ENCODE data around the gene GAL3ST3. TPM values are rescaled to one million over a fixed set of nuclear protein-coding genes. Genes with fewer than 3 reads are reported as not detected.
A peak's percentile ranks its signal among the peaks of the same experiment; 100 is the strongest.
"Not testable (repeated sequence)": the region's sequence is repeated elsewhere in the genome, so short reads cannot be mapped to it uniquely, and the experiment has no call there.

GAL3ST3 gene, protein sequence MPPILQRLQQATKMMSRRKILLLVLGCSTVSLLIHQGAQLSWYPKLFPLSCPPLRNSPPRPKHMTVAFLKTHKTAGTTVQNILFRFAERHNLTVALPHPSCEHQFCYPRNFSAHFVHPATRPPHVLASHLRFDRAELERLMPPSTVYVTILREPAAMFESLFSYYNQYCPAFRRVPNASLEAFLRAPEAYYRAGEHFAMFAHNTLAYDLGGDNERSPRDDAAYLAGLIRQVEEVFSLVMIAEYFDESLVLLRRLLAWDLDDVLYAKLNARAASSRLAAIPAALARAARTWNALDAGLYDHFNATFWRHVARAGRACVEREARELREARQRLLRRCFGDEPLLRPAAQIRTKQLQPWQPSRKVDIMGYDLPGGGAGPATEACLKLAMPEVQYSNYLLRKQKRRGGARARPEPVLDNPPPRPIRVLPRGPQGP
- 0.12 TPM in 2 replicates for polyA plus RNA-seq (2013)

DNA sequence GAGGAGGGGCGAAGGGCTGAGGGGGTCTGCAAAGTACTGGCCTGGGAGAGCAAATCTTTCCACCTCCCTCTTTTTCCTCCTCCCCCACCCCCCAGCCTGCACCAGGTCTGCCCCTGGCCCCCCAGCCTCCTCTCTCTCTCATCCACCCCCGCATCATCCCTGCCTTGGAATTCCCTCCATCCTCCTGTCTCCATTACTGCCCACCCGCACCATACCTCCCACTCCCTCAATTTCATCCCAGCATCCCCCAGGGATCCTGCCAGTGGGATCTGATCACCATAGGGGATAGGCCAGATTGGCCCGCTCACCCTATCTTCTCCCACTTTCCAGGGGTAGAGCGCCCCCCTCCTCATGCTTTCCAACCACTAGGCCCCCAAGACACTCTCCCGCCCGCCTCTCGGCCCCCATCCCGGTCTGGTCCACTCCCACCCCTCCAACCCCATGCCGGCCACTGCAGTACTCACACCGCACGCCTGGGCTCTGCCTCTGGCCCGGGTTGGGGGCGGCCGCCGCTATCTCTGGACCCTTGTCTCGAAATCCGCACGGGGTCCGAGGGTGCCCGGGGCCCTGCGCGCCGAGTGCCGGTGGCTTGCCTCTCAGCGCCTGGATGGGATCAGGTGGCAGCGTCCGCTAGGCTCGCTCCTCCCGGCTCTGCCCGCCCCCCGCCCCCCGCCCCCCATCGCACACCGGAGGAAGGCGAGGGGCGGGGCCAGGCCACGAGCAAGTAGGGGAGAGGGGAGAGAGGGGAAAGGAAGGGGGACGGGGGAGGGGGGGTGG, at the start of gene GAL3ST3:
Gene GAL3ST3, minus strand, starts transcription at position 615 of the 777 bp plus-strand sequence. CDS start 3,746 bp downstream, outside the sequence.
- Histone ChIP-seq H3K14ac (ENCODE audit: low read length) (no peak within 1 kb of the TSS), H2AFZ (ENCODE audit: insufficient read depth, low read length, poor library complexity) (no peak within 1 kb of the TSS), H4K8ac (ENCODE audit: low read depth, low read length) (no peak within 1 kb of the TSS), H3K9ac (ENCODE audit: low read length) (no peak within 1 kb of the TSS), H3K27ac (ENCODE audit: low read depth, low read length) (no peak within 1 kb of the TSS), H3K4me1 (ENCODE audit: control insufficient read depth in 1 of 2, insufficient read depth in 2 of 2, low read length in 2 of 2) (peaks cover 8 to 14% of the 10 kb centered on the region in 2 experiments), H2BK12ac (ENCODE audit: low read length) (no peak within 1 kb of the TSS), H3K27me3 (ENCODE audit: insufficient read depth, low read length) (no peaks in the 10 kb centered on the region), H3K79me2 (ENCODE audit: control insufficient read depth, insufficient read depth, low read length, poor library complexity) (peaks cover 13% of the 10 kb centered on the region), H4K12ac (ENCODE audit: low read depth, low read length) (no peak within 1 kb of the TSS), H3K23ac (ENCODE audit: low read length) (no peak within 1 kb of the TSS), H3K4ac (ENCODE audit: low read depth, low read length) (no peak within 1 kb of the TSS), H2AK5ac (ENCODE audit: low read length) (no peak within 1 kb of the TSS), H4K91ac (ENCODE audit: low read depth, low read length) (no peak within 1 kb of the TSS), H2BK5ac (ENCODE audit: low read depth, low read length, poor library complexity) (no peak within 1 kb of the TSS), H3K4me2 (ENCODE audit: low read length) (peak within 1 kb of the TSS; percentile 50), H3K79me1 (ENCODE audit: low read length) (peaks cover 9% of the 10 kb centered on the region), H3K9me3 (ENCODE audit: insufficient read depth, low read depth, low read length) (no peaks in the 10 kb centered on the region), H3K4me3 (ENCODE audit: low read depth, low read length) (no peak within 1 kb of the TSS), H2BK120ac (ENCODE audit: insufficient read depth, low read length, poor library complexity) (no peak within 1 kb of the TSS), H3K18ac (ENCODE audit: low read length) (no peak within 1 kb of the TSS), H3K36me3 (ENCODE audit: control insufficient read depth in 1 of 2, insufficient read depth in 2 of 2, low read length in 2 of 2) (peaks cover 0 to 3% of the 10 kb centered on the region in 2 experiments)
- no CpG with 5 or more reads among the region's 39 CpGs for WGBS (ENCODE audit: extremely low coverage, insufficient coverage, insufficient read length)
- DNase-seq = no peak

DNA sequence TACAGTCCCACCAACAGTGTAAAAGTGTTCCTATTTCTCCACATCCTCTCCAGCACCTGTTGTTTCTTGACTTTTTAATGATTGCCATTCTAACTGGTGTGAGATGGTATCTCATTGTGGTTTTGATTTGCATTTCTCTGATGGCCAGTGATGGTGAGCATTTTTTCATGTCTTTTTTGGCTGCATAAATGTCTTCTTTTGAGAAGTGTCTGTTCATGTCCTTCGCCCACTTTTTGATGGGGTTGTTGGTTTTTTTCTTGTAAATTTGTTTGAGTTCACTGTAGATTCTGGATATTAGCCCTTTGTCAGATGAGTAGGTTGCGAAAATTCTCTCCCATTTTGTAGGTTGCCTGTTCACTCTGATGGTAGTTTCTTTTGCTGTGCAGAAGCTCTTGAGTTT, 43.2 kb upstream of the GAL3ST3 start:
- H3K4me3 ChIP-seq (ENCODE audit: low read depth, low read length); H2BK120ac ChIP-seq (ENCODE audit: insufficient read depth, low read length, poor library complexity); H2BK12ac ChIP-seq (ENCODE audit: low read length); H2AFZ ChIP-seq (ENCODE audit: insufficient read depth, low read length, poor library complexity); H2BK5ac ChIP-seq (ENCODE audit: low read depth, low read length, poor library complexity); H3K27ac ChIP-seq (ENCODE audit: low read depth, low read length); H3K9me3 ChIP-seq (ENCODE audit: insufficient read depth, low read depth, low read length); H3K4ac ChIP-seq (ENCODE audit: low read depth, low read length); H3K4me2 ChIP-seq (ENCODE audit: low read length); H4K8ac ChIP-seq (ENCODE audit: low read depth, low read length); H3K79me1 ChIP-seq (ENCODE audit: low read length); H3K9ac ChIP-seq (ENCODE audit: low read length); H3K23ac ChIP-seq (ENCODE audit: low read length); H4K12ac ChIP-seq (ENCODE audit: low read depth, low read length); H2AK5ac ChIP-seq (ENCODE audit: low read length); H3K36me3 ChIP-seq (ENCODE audit: control insufficient read depth in 1 of 2, insufficient read depth in 2 of 2, low read length in 2 of 2); H3K27me3 ChIP-seq (ENCODE audit: insufficient read depth, low read length); H3K79me2 ChIP-seq (ENCODE audit: control insufficient read depth, insufficient read depth, low read length, poor library complexity); H3K14ac ChIP-seq (ENCODE audit: low read length); H3K4me1 ChIP-seq (ENCODE audit: control insufficient read depth in 1 of 2, insufficient read depth in 2 of 2, low read length in 2 of 2); H3K18ac ChIP-seq (ENCODE audit: low read length); H4K91ac ChIP-seq (ENCODE audit: low read depth, low read length); DNase-seq: not testable (repeated sequence)
- WGBS (ENCODE audit: extremely low coverage, insufficient coverage, insufficient read length) = no CpG with 5 or more reads among the region's 2 CpGs

DNA sequence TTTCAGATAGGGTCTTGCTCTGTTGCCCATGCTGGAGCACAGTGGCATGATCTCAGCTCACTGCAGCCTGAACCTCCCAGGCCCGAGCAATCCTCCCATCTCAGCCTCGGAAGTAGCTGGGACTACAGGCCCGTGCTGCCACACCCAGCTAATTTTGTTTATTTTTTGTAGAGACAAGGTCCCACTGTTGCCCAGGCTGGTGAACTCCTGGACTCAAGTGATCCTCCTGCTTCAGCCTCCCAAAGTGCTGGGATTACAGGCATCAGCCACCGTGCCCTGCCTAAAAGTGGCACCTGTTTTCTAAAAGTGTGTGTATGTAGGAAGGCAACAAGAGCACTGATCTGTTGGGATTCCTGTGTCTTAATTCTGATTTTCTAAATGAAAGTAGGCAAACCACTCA, 41.3 kb upstream of the GAL3ST3 start:
- Histone ChIP-seq H3K23ac (ENCODE audit: low read length) (no peak overlapping the region), H3K27me3 (ENCODE audit: insufficient read depth, low read length) (no peaks in the 10 kb centered on the region), H2AK5ac (ENCODE audit: low read length) (no peak overlapping the region), H3K9me3 (ENCODE audit: insufficient read depth, low read depth, low read length) (no peaks in the 10 kb centered on the region), H2BK12ac (ENCODE audit: low read length) (no peak overlapping the region), H4K8ac (ENCODE audit: low read depth, low read length) (no peak overlapping the region), H3K79me1 (ENCODE audit: low read length) (no peaks in the 10 kb centered on the region), H4K91ac (ENCODE audit: low read depth, low read length) (no peak overlapping the region), H3K4me1 (ENCODE audit: control insufficient read depth in 1 of 2, insufficient read depth in 2 of 2, low read length in 2 of 2) (no peaks in the 10 kb centered on the region), H3K9ac (ENCODE audit: low read length) (no peak overlapping the region), H3K4me2 (ENCODE audit: low read length) (no peak overlapping the region), H3K4me3 (ENCODE audit: low read depth, low read length) (no peak overlapping the region), H4K12ac (ENCODE audit: low read depth, low read length) (no peak overlapping the region), H3K27ac (ENCODE audit: low read depth, low read length) (no peak overlapping the region), H3K36me3 (ENCODE audit: control insufficient read depth in 1 of 2, insufficient read depth in 2 of 2, low read length in 2 of 2) (peaks cover 0 to 3% of the 10 kb centered on the region in 2 experiments), H3K18ac (ENCODE audit: low read length) (no peak overlapping the region), H2BK120ac (ENCODE audit: insufficient read depth, low read length, poor library complexity) (no peak overlapping the region), H3K79me2 (ENCODE audit: control insufficient read depth, insufficient read depth, low read length, poor library complexity) (no peaks in the 10 kb centered on the region), H2BK5ac (ENCODE audit: low read depth, low read length, poor library complexity) (no peak overlapping the region), H3K4ac (ENCODE audit: low read depth, low read length) (peak overlapping the region; percentile 79), H2AFZ (ENCODE audit: insufficient read depth, low read length, poor library complexity) (no peak overlapping the region), H3K14ac (ENCODE audit: low read length) (no peak overlapping the region)
- DNase-seq = no peak
- WGBS (ENCODE audit: extremely low coverage, insufficient coverage, insufficient read length) = no CpG with 5 or more reads among the region's 4 CpGs

DNA sequence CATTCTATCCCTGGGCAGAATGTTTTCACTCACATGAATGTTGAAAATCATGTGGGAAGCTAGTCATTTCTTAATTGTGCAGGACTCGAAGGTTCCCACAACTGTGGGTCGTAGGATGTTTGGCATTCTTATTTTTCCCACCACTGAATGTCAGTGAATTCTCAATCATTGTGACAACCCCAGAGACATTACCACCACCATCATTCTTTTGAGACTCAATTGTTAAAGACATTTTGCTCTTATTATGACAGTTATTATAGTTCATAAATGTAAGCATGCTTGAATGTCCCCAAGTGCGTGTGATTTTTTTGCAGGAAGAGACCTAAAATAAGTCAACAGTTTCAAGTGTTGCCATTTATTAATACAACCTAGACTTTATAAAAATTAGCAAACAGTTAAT, 40.1 kb upstream of the GAL3ST3 start:
- no peak overlapping the region for H2BK12ac ChIP-seq (ENCODE audit: low read length)
- H3K27ac ChIP-seq (ENCODE audit: low read depth, low read length) = no peak overlapping the region
- H4K91ac ChIP-seq (ENCODE audit: low read depth, low read length) = no peak overlapping the region
- H2AK5ac ChIP-seq (ENCODE audit: low read length) = no peak overlapping the region
- H2BK120ac ChIP-seq (ENCODE audit: insufficient read depth, low read length, poor library complexity) = no peak overlapping the region
- no peak overlapping the region for H2AFZ ChIP-seq (ENCODE audit: insufficient read depth, low read length, poor library complexity)
- no CpG with 5 or more reads among the region's 3 CpGs for WGBS (ENCODE audit: extremely low coverage, insufficient coverage, insufficient read length)
- H3K27me3 ChIP-seq (ENCODE audit: insufficient read depth, low read length) = no peaks in the 10 kb centered on the region
- H4K8ac ChIP-seq (ENCODE audit: low read depth, low read length) = no peak overlapping the region
- H4K12ac ChIP-seq (ENCODE audit: low read depth, low read length) = no peak overlapping the region
- peaks cover 0 to 3% of the 10 kb centered on the region in 2 experiments for H3K36me3 ChIP-seq (ENCODE audit: control insufficient read depth in 1 of 2, insufficient read depth in 2 of 2, low read length in 2 of 2)
- peak in 1 of 2 donors; percentile 42 for DNase-seq
- no peak overlapping the region for H3K4me3 ChIP-seq (ENCODE audit: low read depth, low read length)
- H3K79me2 ChIP-seq (ENCODE audit: control insufficient read depth, insufficient read depth, low read length, poor library complexity) = no peaks in the 10 kb centered on the region
- no peak overlapping the region for H3K9ac ChIP-seq (ENCODE audit: low read length)
- no peak overlapping the region for H3K14ac ChIP-seq (ENCODE audit: low read length)
- H3K9me3 ChIP-seq (ENCODE audit: insufficient read depth, low read depth, low read length) = no peaks in the 10 kb centered on the region
- no peak overlapping the region for H3K4ac ChIP-seq (ENCODE audit: low read depth, low read length)
- H3K18ac ChIP-seq (ENCODE audit: low read length) = no peak overlapping the region
- H3K23ac ChIP-seq (ENCODE audit: low read length) = no peak overlapping the region
- no peaks in the 10 kb centered on the region for H3K79me1 ChIP-seq (ENCODE audit: low read length)
- no peak overlapping the region for H2BK5ac ChIP-seq (ENCODE audit: low read depth, low read length, poor library complexity)
- no peak overlapping the region for H3K4me2 ChIP-seq (ENCODE audit: low read length)
- H3K4me1 ChIP-seq (ENCODE audit: control insufficient read depth in 1 of 2, insufficient read depth in 2 of 2, low read length in 2 of 2) = no peaks in the 10 kb centered on the region

All from trophoblast cell (in vitro differentiated cells and primary cell).